Astrocyte of the cerebellum (primary cell): Measurements from ENCODE around the gene N4BP3.

ENCODE experiments used
- DNase-seq: peaks from one replicate; pipeline ENCODE4 v3.0.0-alpha.2; 2011; ENCODE audit warnings: low read depth
- H3K4me3 ChIP-seq: 2 replicates; pipeline ENCODE4 v1.5.1; 2011; ENCODE audit warnings: mild to moderate bottlenecking, low read depth, low read length, moderate library complexity
- in situ Hi-C: cut with HindIII; loops from 2 replicates; pipeline ENCODE4 v1.10.0; 2017; ENCODE audit warnings: low sequenced_read_pairs
- TF ChIP-seq, protein P1 (sequence below): IDR thresholded peaks from 2 replicates; pipeline ENCODE4 v1.5.1; 2012; ENCODE audit warnings: low read length, low read depth, moderate library complexity, mild to moderate bottlenecking; ENCODE audit errors: missing control alignments

N4BP3 gene, protein sequence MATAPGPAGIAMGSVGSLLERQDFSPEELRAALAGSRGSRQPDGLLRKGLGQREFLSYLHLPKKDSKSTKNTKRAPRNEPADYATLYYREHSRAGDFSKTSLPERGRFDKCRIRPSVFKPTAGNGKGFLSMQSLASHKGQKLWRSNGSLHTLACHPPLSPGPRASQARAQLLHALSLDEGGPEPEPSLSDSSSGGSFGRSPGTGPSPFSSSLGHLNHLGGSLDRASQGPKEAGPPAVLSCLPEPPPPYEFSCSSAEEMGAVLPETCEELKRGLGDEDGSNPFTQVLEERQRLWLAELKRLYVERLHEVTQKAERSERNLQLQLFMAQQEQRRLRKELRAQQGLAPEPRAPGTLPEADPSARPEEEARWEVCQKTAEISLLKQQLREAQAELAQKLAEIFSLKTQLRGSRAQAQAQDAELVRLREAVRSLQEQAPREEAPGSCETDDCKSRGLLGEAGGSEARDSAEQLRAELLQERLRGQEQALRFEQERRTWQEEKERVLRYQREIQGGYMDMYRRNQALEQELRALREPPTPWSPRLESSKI

DNA sequence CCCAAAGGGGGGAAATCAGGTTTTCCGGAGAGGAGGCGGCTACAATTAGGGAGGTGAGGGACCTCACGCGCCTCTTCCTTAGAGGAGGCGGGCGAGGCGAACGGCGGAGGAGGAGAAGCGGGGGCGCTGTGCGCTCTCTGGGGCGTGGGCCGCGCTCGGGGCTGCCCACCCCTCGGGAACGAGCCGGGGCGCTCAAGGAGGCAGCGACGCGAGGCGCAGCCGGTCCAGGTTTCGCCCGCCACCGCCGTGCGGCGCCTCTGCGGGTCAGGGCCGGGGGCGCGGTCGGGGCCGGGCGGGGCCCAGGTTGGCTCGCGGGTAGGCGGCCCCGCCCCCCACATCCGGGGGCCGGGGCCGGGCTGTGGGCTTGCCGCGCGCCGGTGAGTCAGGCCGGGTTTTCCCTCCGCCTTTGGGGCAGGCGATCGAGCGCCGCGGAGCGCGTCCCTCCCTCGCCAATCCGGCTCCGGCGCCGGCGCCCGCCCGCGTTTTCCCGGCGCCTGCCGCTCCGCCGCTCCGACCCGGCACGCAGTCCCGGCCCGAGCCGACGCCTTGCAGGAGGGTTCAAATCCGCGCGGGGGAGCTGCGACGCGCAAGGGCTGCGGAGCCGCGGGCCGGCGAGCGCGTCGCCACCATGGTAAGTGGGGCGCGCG, at the start of gene N4BP3:
N4BP3 (plus strand) TSS at position 392 of the 647 bp plus-strand sequence. CDS start 6,052 bp downstream, outside the sequence.
- in situ Hi-C loops = no loop called here
- DNase-seq = no peak
- H3K4me3 ChIP-seq = peak within 1 kb of the TSS; percentile 34
- TF ChIP-seq, protein P1, sequence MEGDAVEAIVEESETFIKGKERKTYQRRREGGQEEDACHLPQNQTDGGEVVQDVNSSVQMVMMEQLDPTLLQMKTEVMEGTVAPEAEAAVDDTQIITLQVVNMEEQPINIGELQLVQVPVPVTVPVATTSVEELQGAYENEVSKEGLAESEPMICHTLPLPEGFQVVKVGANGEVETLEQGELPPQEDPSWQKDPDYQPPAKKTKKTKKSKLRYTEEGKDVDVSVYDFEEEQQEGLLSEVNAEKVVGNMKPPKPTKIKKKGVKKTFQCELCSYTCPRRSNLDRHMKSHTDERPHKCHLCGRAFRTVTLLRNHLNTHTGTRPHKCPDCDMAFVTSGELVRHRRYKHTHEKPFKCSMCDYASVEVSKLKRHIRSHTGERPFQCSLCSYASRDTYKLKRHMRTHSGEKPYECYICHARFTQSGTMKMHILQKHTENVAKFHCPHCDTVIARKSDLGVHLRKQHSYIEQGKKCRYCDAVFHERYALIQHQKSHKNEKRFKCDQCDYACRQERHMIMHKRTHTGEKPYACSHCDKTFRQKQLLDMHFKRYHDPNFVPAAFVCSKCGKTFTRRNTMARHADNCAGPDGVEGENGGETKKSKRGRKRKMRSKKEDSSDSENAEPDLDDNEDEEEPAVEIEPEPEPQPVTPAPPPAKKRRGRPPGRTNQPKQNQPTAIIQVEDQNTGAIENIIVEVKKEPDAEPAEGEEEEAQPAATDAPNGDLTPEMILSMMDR = no peak

DNA sequence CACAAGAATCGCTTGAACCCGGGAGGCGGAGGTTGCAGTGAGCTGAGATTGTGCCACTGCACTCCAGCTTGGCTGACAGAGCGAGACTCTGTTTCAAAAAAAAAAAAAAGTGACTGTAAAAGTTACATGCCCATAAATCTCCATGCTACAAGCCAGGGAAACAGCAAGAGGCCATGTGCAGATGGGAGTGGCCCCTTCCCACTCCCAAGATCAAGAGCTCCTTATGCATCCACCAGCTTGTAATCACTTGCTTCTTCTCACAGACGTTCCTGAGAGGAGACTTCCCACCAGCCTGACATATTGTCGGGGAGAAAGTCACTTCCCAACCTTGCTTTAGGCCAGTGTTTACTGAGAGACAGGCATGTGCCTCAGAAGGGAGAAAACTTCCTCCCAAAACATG, 45.6 kb upstream of the N4BP3 start:
- no peak overlapping the region for H3K4me3 ChIP-seq
- DNase-seq = no peak
- TF ChIP-seq, protein P1 = no peak
- in situ Hi-C loops = no loop called here

DNA sequence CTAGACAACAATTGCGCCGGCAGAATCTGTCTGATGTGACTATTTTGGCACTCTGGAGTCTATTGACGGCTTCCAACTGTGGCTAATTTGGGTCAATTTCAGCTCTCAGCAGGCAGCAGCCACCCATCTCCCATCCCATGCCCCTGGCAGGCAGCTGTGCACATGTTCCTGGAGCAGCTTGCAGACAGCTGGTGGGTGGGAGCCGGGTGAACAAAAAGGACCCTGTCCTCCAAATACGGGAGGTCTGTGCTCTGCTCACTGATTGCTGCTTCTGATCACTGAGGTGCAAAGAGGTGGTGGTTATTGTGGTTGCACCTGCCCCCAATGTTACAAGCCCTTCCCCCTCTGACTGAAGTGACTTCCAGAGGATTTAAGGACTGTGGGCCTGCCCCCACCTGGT, 45.0 kb upstream of the N4BP3 start:
- no peak for DNase-seq
- in situ Hi-C loops = no loop called here
- no peak overlapping the region for H3K4me3 ChIP-seq
- TF ChIP-seq, protein P1 = no peak

DNA sequence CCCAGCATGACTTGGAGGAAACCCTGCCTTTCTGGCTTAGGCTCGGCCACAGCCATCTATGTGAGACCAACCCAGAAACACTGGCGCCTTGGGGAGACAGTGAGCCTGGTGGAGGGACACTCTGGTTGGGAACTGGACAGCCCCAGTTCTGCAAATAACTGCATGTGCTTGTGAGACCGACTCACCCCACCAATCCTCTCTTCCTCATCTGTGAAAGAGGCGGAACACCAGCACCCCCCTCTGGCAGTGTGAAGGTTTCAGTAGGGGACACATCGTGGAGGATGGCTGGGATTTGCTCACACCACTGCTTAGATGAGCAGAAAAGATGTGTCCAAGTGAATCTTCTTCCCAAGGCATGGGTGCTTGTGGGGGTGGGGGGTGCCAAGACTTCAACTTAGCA, 43.4 kb upstream of the N4BP3 start:
- no peak for DNase-seq
- in situ Hi-C loops = no loop called here
- H3K4me3 ChIP-seq = no peak overlapping the region
- TF ChIP-seq, protein P1 = peak; percentile 17

DNA sequence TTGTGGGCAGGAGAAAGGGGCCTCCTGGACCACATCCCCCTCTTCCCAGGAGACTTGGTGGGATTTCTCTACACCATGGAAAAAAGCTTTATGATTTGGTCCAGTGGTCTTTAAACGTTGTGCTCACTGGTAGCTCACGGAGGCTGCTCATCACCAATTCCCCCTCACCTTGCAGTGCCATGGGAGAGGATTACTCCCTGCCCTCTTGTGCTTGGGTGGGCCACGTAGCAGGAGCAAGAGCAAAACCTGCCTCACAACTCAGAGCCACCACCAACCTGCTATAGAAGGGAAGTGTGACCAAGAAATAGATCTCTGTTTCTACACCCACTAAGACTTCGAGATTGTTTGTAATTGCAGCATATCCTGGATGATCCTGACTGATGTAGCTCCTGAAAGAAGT, 42.2 kb upstream of the N4BP3 start:
- no peak overlapping the region for H3K4me3 ChIP-seq
- in situ Hi-C loops = no loop called here
- DNase-seq = no peak
- TF ChIP-seq, protein P1 = no peak

DNA sequence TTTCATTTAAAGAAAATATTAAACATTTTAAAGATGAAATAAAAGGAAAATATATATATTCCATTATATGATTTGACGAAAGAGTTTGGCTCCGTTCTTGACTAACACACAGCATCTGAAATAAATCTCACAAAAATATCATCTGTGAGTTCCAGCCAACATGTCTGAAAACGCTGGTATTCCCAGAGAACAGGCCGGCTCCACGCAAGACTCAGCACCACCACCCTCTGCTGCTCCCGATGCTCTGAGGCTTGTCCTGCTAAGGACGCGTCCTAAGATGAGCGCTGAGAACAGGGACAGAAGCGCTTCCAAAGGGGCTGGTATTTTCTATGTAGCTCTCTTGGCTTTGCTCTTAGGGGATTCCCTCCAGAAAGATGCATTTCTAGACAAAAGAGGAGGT, 40.6 kb upstream of the N4BP3 start:
- in situ Hi-C loops = no loop called here
- H3K4me3 ChIP-seq = no peak overlapping the region
- TF ChIP-seq, protein P1 = no peak
- no peak for DNase-seq
